Measurements from ENCODE around the gene AKR1C1. TPM values are rescaled to one million over a fixed set of nuclear protein-coding genes. Genes with fewer than 3 reads are reported as not detected.
A peak's percentile ranks its signal among the peaks of the same experiment; 100 is the strongest.
"Not testable (repeated sequence)": the region's sequence is repeated elsewhere in the genome, so short reads cannot be mapped to it uniquely, and the experiment has no call there.

The AKR1C1 gene
- total RNA-seq, 1 experiment from 2014 or later: 1.4 TPM

DNA sequence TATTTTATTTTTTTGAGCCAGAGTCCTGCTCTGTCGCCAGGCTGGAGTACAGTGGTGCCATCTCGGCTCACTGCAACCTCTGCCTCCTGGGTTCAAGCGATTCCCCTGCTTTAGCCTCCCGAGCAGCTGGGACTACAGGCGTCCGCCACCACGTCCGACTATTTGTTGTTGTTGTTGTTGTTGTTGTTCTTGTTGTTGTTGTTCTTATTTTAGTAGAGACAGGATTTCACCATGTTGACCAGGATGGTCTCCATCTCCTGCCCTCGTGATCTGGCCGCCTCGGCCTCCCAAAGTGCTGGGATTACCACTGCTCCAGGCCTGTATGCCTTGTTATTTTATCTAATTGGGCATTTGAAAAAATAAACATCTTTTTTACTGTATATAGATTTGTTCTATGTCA, 1.7 kb upstream of the AKR1C1 start:
- not testable (repeated sequence) for H3K4me3 ChIP-seq; DNase-seq (ENCODE audit: low read depth in 1 of 2, low spot score in 2 of 2); H3K4me1 ChIP-seq (replicated peaks); H3K27ac ChIP-seq; H3K36me3 ChIP-seq; H3K27me3 ChIP-seq (replicated peaks); H3K9me3 ChIP-seq (replicated peaks)

DNA sequence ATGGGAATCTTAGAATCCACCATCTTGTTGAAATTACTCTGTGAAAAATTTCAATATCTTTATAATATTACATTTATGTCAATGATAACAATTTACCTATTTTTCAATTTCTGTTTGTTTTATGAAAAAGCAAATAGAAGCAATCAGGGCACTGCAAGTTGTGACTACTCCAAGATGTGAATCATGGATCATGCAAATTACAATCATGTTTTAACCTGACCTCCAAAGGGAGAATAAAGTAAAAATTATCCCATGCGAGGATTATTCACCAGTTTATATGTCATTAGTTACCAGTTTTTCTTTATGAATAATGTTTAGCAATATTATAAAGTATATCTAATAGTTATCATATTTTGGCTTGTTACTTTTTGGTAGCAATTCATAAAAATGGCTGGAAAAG, 907 bp upstream of the AKR1C1 start:
- not testable (repeated sequence) for H3K4me1 ChIP-seq (replicated peaks); DNase-seq (ENCODE audit: low read depth in 1 of 2, low spot score in 2 of 2); H3K27ac ChIP-seq; H3K4me3 ChIP-seq; H3K27me3 ChIP-seq (replicated peaks); H3K9me3 ChIP-seq (replicated peaks); H3K36me3 ChIP-seq

DNA sequence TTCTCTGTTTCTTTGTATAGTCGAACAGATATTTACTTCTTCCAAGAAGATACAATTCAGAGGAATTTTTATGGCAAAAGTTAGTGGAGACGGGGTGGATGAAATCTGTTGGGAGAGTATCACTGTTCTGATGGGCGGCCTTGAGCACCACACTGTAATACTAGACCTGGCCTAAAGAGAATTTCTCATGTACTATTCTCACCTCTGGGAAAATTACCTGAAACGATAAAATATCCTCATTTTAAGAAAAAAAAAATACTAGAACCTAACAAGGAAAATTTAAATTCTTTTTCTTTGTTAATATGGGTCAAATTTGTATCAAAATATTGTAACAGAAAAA, 570 bp downstream of the AKR1C1 start:
- not testable (repeated sequence) for H3K36me3 ChIP-seq; H3K4me3 ChIP-seq; H3K27me3 ChIP-seq (replicated peaks); H3K9me3 ChIP-seq (replicated peaks); DNase-seq (ENCODE audit: low read depth in 1 of 2, low spot score in 2 of 2); H3K27ac ChIP-seq; H3K4me1 ChIP-seq (replicated peaks)

DNA sequence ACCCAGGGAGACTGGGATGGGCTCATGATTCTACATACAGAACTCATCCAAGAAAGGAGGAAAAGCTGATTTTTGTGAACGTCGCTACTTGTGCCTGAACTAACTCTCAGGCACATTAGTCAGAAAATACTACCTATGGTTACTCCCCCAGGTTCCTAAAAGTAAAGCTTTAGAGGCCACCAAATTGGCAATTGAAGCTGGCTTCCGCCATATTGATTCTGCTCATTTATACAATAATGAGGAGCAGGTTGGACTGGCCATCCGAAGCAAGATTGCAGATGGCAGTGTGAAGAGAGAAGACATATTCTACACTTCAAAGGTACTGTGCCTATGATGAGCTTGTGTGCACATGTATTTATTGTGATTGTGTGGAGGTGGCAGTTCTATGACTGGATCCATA, 2.5 kb downstream of the AKR1C1 start:
- H3K4me3 ChIP-seq; H3K27me3 ChIP-seq (replicated peaks); H3K27ac ChIP-seq; H3K9me3 ChIP-seq (replicated peaks); DNase-seq (ENCODE audit: low read depth in 1 of 2, low spot score in 2 of 2); H3K36me3 ChIP-seq; H3K4me1 ChIP-seq (replicated peaks): not testable (repeated sequence)

DNA sequence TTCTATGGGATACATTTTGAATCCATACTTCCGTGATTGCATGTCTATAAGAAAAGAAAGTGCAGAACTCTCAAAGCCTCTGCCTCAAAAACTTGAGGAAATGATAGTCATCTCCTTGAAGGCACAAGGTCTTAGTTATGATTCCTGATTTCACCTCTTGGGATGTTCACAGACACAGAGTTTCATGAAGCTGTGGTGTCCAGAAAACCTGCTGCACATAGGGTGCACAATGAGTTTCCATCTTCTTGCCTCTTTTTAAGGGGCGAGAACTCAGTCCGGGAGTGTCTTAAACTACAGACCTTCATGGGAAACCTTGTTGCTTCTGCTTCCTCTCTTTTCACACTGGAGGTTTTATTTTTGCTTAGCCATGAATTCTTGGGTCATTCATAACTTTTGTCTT, 4.0 kb downstream of the AKR1C1 start:
- H3K36me3 ChIP-seq; H3K4me3 ChIP-seq; H3K4me1 ChIP-seq (replicated peaks); H3K27me3 ChIP-seq (replicated peaks); H3K9me3 ChIP-seq (replicated peaks); H3K27ac ChIP-seq; DNase-seq (ENCODE audit: low read depth in 1 of 2, low spot score in 2 of 2): not testable (repeated sequence)

DNA sequence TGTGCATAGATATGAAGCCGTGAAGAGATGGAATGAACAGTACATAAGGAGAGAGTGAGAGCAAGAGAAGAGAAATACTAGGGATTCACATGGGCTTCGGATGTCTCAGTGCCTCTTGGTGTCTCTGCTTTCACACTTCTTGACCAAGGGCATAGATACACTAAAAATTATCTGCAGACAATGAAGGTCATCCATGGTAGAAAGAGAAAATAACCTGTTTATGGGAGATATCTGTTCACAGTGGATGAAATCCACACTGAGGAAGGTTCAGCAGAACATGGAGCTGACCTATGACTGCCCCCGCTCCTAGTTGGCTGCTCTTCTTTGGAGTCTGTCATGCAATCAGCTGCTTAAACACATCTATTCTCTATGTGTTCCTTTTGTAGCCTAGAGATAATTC, 6.1 kb downstream of the AKR1C1 start:
- not testable (repeated sequence) for H3K4me1 ChIP-seq (replicated peaks); H3K36me3 ChIP-seq; DNase-seq (ENCODE audit: low read depth in 1 of 2, low spot score in 2 of 2); H3K9me3 ChIP-seq (replicated peaks); H3K27ac ChIP-seq; H3K4me3 ChIP-seq; H3K27me3 ChIP-seq (replicated peaks)

DNA sequence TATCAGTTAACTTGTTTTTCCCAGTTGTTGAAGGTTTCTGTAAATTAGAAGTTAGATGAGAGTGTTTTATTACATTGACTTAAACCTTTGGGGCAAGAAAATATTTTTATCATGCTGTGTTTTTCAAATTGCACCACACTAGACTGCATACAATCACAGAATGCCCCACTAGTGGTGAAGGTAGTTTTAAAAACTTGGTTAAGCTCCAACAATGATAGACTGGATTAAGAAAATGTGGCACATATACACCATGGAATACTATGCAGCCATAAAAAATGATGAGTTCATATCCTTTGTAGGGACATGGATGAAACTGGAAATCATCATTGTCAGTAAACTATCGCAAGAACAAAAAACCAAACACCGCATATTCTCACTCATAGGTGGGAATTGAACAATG, 7.1 kb downstream of the AKR1C1 start:
- H3K9me3 ChIP-seq (replicated peaks); H3K27me3 ChIP-seq (replicated peaks); H3K4me3 ChIP-seq; DNase-seq (ENCODE audit: low read depth in 1 of 2, low spot score in 2 of 2); H3K27ac ChIP-seq; H3K4me1 ChIP-seq (replicated peaks); H3K36me3 ChIP-seq: not testable (repeated sequence)

DNA sequence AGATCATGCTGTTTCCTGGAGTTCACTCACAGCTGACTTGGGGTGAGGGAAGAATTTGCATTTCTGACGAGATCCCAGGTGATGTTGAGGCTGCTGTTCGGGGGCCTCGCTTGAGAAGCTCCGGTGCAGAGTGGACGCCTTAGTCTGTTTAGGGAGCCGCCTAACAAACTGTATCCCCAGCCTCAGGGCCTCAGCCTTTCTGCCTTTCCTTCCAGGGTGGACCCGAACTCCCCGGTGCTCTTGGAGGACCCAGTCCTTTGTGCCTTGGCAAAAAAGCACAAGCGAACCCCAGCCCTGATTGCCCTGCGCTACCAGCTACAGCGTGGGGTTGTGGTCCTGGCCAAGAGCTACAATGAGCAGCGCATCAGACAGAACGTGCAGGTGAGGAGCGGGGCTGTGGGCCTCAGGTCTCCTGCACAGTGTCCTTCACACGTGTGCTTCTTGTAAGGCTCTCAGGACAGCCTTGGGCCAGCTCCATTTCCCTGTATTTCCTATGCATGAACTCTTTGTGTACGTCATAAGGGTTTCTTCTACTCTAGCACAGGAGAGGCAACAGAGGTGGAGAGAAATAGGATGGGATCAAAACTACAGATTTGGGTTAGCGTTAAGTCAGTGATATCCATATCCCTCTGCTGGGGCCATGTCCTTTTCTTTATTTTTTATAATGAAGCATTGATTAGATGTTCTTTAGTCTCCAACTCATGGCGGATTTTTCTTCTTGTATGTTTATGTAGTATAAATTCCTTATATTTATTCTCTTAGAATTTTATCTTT, 9.3 kb downstream of the AKR1C1 start:
- H3K9me3 ChIP-seq (replicated peaks); H3K27me3 ChIP-seq (replicated peaks); H3K27ac ChIP-seq; H3K4me3 ChIP-seq; H3K4me1 ChIP-seq (replicated peaks); H3K36me3 ChIP-seq; DNase-seq (ENCODE audit: low read depth in 1 of 2, low spot score in 2 of 2): not testable (repeated sequence)

DNA sequence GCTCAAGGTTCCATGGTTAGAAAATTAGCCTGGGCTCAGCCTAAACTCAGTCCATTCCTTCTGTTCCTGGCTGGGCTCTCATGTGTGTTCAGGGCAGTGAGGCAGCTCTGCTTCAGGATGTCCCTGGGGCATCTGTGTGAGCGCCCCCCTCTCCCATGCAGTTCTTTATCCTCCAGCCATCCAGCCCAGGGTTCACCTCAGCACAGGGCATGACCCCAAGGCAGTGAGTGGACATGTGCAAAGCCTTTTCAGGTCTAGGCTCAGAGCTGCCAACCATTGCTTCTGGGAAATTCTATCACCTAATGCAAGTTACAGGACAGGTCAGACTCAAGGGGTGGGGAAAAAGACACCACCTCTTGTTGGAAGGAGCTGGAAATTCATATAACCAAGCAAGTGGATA, 10.1 kb downstream of the AKR1C1 start:
- H3K9me3 ChIP-seq (replicated peaks); H3K36me3 ChIP-seq; H3K27ac ChIP-seq; H3K4me3 ChIP-seq; H3K4me1 ChIP-seq (replicated peaks); DNase-seq (ENCODE audit: low read depth in 1 of 2, low spot score in 2 of 2); H3K27me3 ChIP-seq (replicated peaks): not testable (repeated sequence)

DNA sequence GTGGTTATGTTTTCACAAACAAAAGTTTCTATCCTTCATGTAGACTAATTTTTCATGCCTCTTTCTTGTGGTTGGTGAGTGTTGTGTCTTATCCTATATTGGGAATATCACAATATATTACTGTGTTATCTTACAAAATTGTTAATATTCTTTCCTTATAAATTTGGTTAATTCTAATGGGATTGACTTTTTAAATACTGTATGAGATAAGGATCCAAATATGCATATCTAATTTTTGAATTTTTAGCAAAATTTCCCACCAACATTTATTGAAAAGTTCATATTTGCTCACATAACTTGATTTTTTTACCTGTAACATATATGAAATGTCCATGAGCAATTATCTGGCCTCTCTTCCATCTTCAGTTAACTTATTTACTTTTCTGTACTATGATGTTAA, 11.2 kb downstream of the AKR1C1 start:
- H3K4me1 ChIP-seq (replicated peaks); DNase-seq (ENCODE audit: low read depth in 1 of 2, low spot score in 2 of 2); H3K27me3 ChIP-seq (replicated peaks); H3K9me3 ChIP-seq (replicated peaks); H3K36me3 ChIP-seq; H3K4me3 ChIP-seq; H3K27ac ChIP-seq: not testable (repeated sequence)

DNA sequence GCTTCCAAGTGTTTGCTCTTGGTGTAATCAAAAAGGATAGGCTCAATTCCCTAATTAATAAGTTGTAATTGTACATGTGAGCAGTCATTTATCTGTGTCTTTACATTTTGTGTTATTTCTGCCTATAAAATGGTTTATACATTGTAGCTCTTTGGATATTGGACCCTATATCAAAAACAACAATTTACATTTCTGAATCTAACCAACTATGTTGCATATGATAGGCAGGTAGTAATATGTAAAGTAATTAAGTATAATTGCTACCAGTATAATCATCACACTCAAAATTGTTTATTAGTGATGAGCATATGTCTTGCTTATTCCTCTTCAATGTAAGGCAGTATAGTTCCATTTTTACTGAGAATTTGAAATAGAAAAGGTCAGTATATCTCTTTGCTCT, 13.8 kb downstream of the AKR1C1 start:
- H3K4me1 ChIP-seq (replicated peaks): 0 out of 2 replicates have a peak, but pooled peaks cover 3% of the 10 kb centered on the region
- no peak overlapping the region for H3K27ac ChIP-seq
- no peaks in the 10 kb centered on the region for H3K36me3 ChIP-seq
- DNase-seq (ENCODE audit: low read depth in 1 of 2, low spot score in 2 of 2): no peak
- H3K9me3 ChIP-seq (replicated peaks): no peaks in the 10 kb centered on the region
- no peaks in the 10 kb centered on the region for H3K27me3 ChIP-seq (replicated peaks)
- H3K4me3 ChIP-seq: no peak overlapping the region

DNA sequence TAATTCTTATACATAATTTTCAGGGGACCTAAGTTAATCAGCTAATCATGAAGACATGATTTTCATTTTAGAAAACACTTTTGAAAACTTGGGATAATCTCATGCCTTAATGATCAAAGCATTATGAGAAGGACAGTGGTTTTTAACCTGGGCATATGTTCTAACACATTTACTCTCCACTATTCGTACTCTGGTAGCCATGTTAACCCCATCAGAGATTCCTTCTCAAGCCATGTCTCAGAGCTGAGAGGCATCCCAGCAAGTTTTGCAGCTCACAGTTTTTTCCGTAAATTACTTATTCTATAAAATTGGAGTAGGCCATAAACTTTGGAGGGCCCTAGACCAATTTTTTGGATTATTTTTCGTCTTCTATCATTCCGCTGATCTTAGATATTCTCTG, 15.7 kb downstream of the AKR1C1 start:
- no peak overlapping the region for H3K27ac ChIP-seq
- H3K4me1 ChIP-seq (replicated peaks): 0 out of 2 replicates have a peak, but pooled peaks cover 3% of the 10 kb centered on the region
- no peaks in the 10 kb centered on the region for H3K9me3 ChIP-seq (replicated peaks)
- H3K36me3 ChIP-seq: no peaks in the 10 kb centered on the region
- no peak for DNase-seq (ENCODE audit: low read depth in 1 of 2, low spot score in 2 of 2)
- H3K4me3 ChIP-seq: no peak overlapping the region
- H3K27me3 ChIP-seq (replicated peaks): no peaks in the 10 kb centered on the region

DNA sequence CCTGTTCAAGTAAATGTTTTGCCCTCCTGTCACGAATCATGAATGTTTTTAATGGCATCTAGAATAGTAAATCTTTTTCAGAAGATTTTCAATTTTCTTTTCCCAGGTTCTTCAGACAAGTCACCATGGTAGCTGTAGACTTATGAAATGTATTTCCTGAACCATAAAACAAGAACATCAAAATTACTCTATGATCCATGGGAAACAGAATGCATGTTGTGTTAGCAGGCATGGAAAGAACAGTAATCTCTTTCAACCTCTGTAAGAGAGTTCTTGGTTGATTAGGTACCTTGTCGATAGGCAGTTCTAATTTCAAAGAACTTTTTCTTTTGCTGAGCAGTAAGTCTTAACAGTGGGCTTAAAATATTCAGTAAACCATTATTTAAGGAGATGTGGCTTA, 17.6 kb downstream of the AKR1C1 start:
- H3K36me3 ChIP-seq: no peaks in the 10 kb centered on the region
- 0 out of 2 replicates have a peak, but pooled peaks cover 3% of the 10 kb centered on the region for H3K4me1 ChIP-seq (replicated peaks)
- no peaks in the 10 kb centered on the region for H3K27me3 ChIP-seq (replicated peaks)
- DNase-seq (ENCODE audit: low read depth in 1 of 2, low spot score in 2 of 2): no peak
- no peaks in the 10 kb centered on the region for H3K9me3 ChIP-seq (replicated peaks)
- H3K4me3 ChIP-seq: no peak overlapping the region
- no peak overlapping the region for H3K27ac ChIP-seq

DNA sequence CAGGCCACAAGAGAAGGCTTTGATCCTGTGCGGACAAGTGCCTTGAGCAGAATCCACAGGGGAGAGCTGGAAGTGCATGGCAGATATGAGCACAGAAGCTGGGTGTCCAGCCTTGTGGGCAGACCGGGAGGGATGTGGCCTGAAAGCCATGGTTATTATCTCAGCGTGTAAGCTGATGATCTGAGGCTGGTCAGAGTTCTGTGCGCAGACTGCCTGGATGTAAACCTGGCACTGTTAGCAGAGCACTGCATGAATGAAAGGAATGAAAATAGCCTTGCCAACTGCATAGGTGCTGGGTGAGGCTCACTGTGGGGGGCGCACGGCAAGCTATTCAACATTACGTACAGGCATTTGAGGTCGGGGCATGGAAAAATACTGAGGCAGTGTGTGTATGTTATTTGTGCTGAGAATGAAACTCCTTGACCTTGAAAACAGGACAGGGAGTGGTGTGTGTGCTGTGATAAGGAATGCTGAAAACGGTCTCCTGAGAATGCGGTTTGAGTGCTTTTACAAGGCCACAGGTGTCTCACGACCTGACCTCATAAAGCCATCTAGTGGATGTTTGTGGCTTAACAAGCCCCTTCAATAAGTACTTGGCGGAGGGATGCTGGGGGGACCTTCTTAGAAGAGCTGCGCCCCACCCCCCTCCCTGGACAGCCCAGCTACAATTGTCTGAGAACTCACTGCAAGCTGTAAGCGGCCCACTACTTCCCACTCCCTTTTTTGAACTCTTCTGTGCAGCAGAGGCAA, 18.7 kb downstream of the AKR1C1 start:
- no peak overlapping the region for H3K27ac ChIP-seq
- H3K9me3 ChIP-seq (replicated peaks): no peaks in the 10 kb centered on the region
- no peak overlapping the region for H3K4me3 ChIP-seq
- no peaks in the 10 kb centered on the region for H3K27me3 ChIP-seq (replicated peaks)
- H3K4me1 ChIP-seq (replicated peaks): 0 out of 2 replicates have a peak, but pooled peaks cover 3% of the 10 kb centered on the region
- DNase-seq (ENCODE audit: low read depth in 1 of 2, low spot score in 2 of 2): peak in 1 of 2 experiments; percentile 12
- H3K36me3 ChIP-seq: no peaks in the 10 kb centered on the region

All from SJSA1 (cell line).